ENCODE measurements around the gene RETREG2. TPM values are rescaled to one million over a fixed set of nuclear protein-coding genes. Genes with fewer than 3 reads are reported as not detected.
"Not testable (repeated sequence)": the region's sequence is repeated elsewhere in the genome, so short reads cannot be mapped to it uniquely, and the experiment has no call there.

RETREG2 gene
- total RNA-seq, 1 donor from 2014 or later, result 32.9 TPM

- Histone ChIP-seq H3K79me2 (ENCODE audit: low read depth) (no peaks in the 10 kb centered on the region), H3K4me2 (no peak overlapping the region), H3K4me1 (no peaks in the 10 kb centered on the region), H3K36me3 (no peaks in the 10 kb centered on the region), H3K27ac (no peak overlapping the region), H3K9ac (no peak overlapping the region), H3K27me3 (no peaks in the 10 kb centered on the region), H2AFZ (replicated peaks) (no peak overlapping the region), H3K4me3 (no peak overlapping the region), H4K20me1 (ENCODE audit: low read depth) (no peaks in the 10 kb centered on the region), H3F3A (ENCODE audit: low read depth) (peaks cover 3% of the 10 kb centered on the region), H3K9me3 (ENCODE audit: low read depth) (no peaks in the 10 kb centered on the region)
- no peaks in the 10 kb centered on the region for H3K36me3 Mint-ChIP-seq
- H3K27me3 Mint-ChIP-seq (ENCODE audit: insufficient read depth, low read depth), result peaks cover 2% of the 10 kb centered on the region
- H3K27ac Mint-ChIP-seq, result no peak overlapping the region
- no peak overlapping the region for H3K4me3 Mint-ChIP-seq
- no peak for DNase-seq (ENCODE audit: low spot score)
- H3K9me3 Mint-ChIP-seq, result peaks cover 12% of the 10 kb centered on the region
- peaks cover 14% of the 10 kb centered on the region for H3K4me1 Mint-ChIP-seq
- TF ChIP-seq CTCF (IDR thresholded peaks at IDR 0.05) (no peak), EZH2 (IDR thresholded peaks at IDR 0.05) (no peak), EZH2phosphoT487 (IDR thresholded peaks at IDR 0.05) (no peak)
These were observed 20.9 kb downstream of the RETREG2 start for GRCh38 chr2:219198974-219199373.

GRCh38 chr2:219199470-219200211 lies 21.6 kb downstream of the RETREG2 start:
- H3K27me3 Mint-ChIP-seq (ENCODE audit: insufficient read depth, low read depth), result peaks cover 2% of the 10 kb centered on the region
- H3K36me3 Mint-ChIP-seq, result no peaks in the 10 kb centered on the region
- Histone ChIP-seq H3F3A (ENCODE audit: low read depth) (peaks cover 3% of the 10 kb centered on the region), H3K9me3 (ENCODE audit: low read depth) (no peaks in the 10 kb centered on the region), H3K27me3 (no peaks in the 10 kb centered on the region), H3K4me1 (no peaks in the 10 kb centered on the region), H3K4me3 (no peak overlapping the region), H3K9ac (no peak overlapping the region), H3K27ac (no peak overlapping the region), H3K36me3 (no peaks in the 10 kb centered on the region), H4K20me1 (ENCODE audit: low read depth) (no peaks in the 10 kb centered on the region), H3K4me2 (no peak overlapping the region), H3K79me2 (ENCODE audit: low read depth) (no peaks in the 10 kb centered on the region), H2AFZ (replicated peaks) (no peak overlapping the region)
- H3K9me3 Mint-ChIP-seq, result peaks cover 12% of the 10 kb centered on the region
- no peak for DNase-seq (ENCODE audit: low spot score)
- H3K4me1 Mint-ChIP-seq, result peaks cover 14% of the 10 kb centered on the region
- H3K4me3 Mint-ChIP-seq, result no peak overlapping the region
- TF ChIP-seq CTCF (IDR thresholded peaks at IDR 0.05) (no peak), EZH2 (IDR thresholded peaks at IDR 0.05) (no peak), EZH2phosphoT487 (IDR thresholded peaks at IDR 0.05) (no peak)
- H3K27ac Mint-ChIP-seq, result peak overlapping the region; percentile 2

GRCh38 chr2:219200502-219201326 lies 22.6 kb downstream of the RETREG2 start:
- H3K4me1 ChIP-seq; H3K36me3 Mint-ChIP-seq; H3K4me2 ChIP-seq; H3K79me2 ChIP-seq (ENCODE audit: low read depth); H2AFZ ChIP-seq (replicated peaks); H3K27me3 Mint-ChIP-seq (ENCODE audit: insufficient read depth, low read depth); H3K4me3 ChIP-seq; H3K27me3 ChIP-seq; H4K20me1 ChIP-seq (ENCODE audit: low read depth); H3K9me3 ChIP-seq (ENCODE audit: low read depth); H3K27ac ChIP-seq; DNase-seq (ENCODE audit: low spot score); H3F3A ChIP-seq (ENCODE audit: low read depth); H3K36me3 ChIP-seq; H3K9ac ChIP-seq: not testable (repeated sequence)
- peaks cover 14% of the 10 kb centered on the region for H3K4me1 Mint-ChIP-seq
- peaks cover 12% of the 10 kb centered on the region for H3K9me3 Mint-ChIP-seq
- H3K4me3 Mint-ChIP-seq, result peak overlapping the region; percentile 11
- peak overlapping the region; percentile 95 for H3K27ac Mint-ChIP-seq

GRCh38 chr2:219201331-219201730 lies 23.3 kb downstream of the RETREG2 start:
- not testable (repeated sequence) for H3K79me2 ChIP-seq (ENCODE audit: low read depth); H3K4me3 Mint-ChIP-seq; H3K9me3 ChIP-seq (ENCODE audit: low read depth); H3K4me2 ChIP-seq; H3F3A ChIP-seq (ENCODE audit: low read depth); H3K36me3 Mint-ChIP-seq; H3K27ac ChIP-seq; H3K27me3 ChIP-seq; H4K20me1 ChIP-seq (ENCODE audit: low read depth); H3K4me3 ChIP-seq; H2AFZ ChIP-seq (replicated peaks); DNase-seq (ENCODE audit: low spot score); H3K4me1 ChIP-seq; H3K27me3 Mint-ChIP-seq (ENCODE audit: insufficient read depth, low read depth); H3K9ac ChIP-seq; H3K36me3 ChIP-seq
- Mint-ChIP-seq H3K27ac (peak overlapping the region; percentile 95), H3K4me1 (peaks cover 18% of the 10 kb centered on the region), H3K9me3 (peaks cover 12% of the 10 kb centered on the region)

Measured in neural progenitor cell (in vitro differentiated cells).